SH-SY5Y (cell line): ENCODE data around the gene SGMS1.

Experiments used
- GATA2 ChIP-seq: IDR thresholded peaks from 2 replicates; pipeline ENCODE4 v1.6.1; 2011; ENCODE audit warnings: mild to moderate bottlenecking, low read depth, low read length
- GATA3 ChIP-seq: IDR thresholded peaks from 2 replicates; pipeline ENCODE4 v1.6.1; 2011; ENCODE audit warnings: low read depth, mild to moderate bottlenecking, low read length, moderate library complexity

SGMS1 gene

GRCh38 chr10:50560370-50560769 lies 63.4 kb downstream of the SGMS1 start:
- TF ChIP-seq GATA3 (no peak), GATA2 (no peak)

- no peak for TF ChIP-seq GATA3
- TF ChIP-seq GATA2: no peak
These were observed 65.4 kb downstream of the SGMS1 start for GRCh38 chr10:50558371-50558770.

GRCh38 chr10:50557130-50557682 lies 66.5 kb downstream of the SGMS1 start:
- TF ChIP-seq GATA3 (no peak), GATA2 (no peak)

- no peak for TF ChIP-seq GATA2
- no peak for TF ChIP-seq GATA3
These were observed 67.3 kb downstream of the SGMS1 start for GRCh38 chr10:50556237-50557120.

GRCh38 chr10:50554995-50555568 lies 68.7 kb downstream of the SGMS1 start:
- TF ChIP-seq GATA2 (no peak), GATA3 (no peak)

- TF ChIP-seq GATA3 (no peak), GATA2 (no peak)
These were observed 69.3 kb downstream of the SGMS1 start for GRCh38 chr10:50554376-50554994.

GRCh38 chr10:50552771-50553535 lies 70.8 kb downstream of the SGMS1 start:
- TF ChIP-seq GATA2 (no peak), GATA3 (no peak)

GRCh38 chr10:50552308-50552707 lies 71.4 kb downstream of the SGMS1 start:
- TF ChIP-seq GATA2: no peak
- TF ChIP-seq GATA3: no peak

GRCh38 chr10:50551894-50552293 lies 71.9 kb downstream of the SGMS1 start:
- TF ChIP-seq GATA2: no peak
- no peak for TF ChIP-seq GATA3

- no peak for TF ChIP-seq GATA2
These were observed 73.4 kb downstream of the SGMS1 start for GRCh38 chr10:50550291-50550839.

- TF ChIP-seq GATA2: no peak
- TF ChIP-seq GATA3: no peak
These were observed 77.9 kb downstream of the SGMS1 start for GRCh38 chr10:50545846-50546245.

- TF ChIP-seq GATA2: no peak
- TF ChIP-seq GATA3: no peak
These were observed 78.8 kb downstream of the SGMS1 start for GRCh38 chr10:50544857-50545429.

GRCh38 chr10:50544095-50544856 lies 79.5 kb downstream of the SGMS1 start:
- TF ChIP-seq GATA2 (no peak), GATA3 (no peak)

- TF ChIP-seq GATA3 (no peak), GATA2 (no peak)
These were observed 80.9 kb downstream of the SGMS1 start for GRCh38 chr10:50542871-50543270.
